Lower lobe of right lung (tissue), 2 donors: Measurements from ENCODE around the gene RAB28. TPM values are rescaled to one million over a fixed set of nuclear protein-coding genes. Genes with fewer than 3 reads are reported as not detected.

Experiments used
- ATAC-seq, 2 donors: fragments of 200-7000 bp; cut with Tn5 transposase; one replicate each; pipeline ENCODE4 v1.9.1; 2020 to 2022; ENCODE audit warnings: mild to moderate bottlenecking in 2 of 2, moderate library complexity in 2 of 2
- DNase-seq: peaks from one replicate; pipeline ENCODE4 v3.0.0-alpha.2; 2020
- H3K27ac ChIP-seq: fragments of 200-600 bp; one replicate; pipeline ENCODE4 v1.8.0; 2022
- H3K27me3 ChIP-seq: fragments of 200-600 bp; one replicate; pipeline ENCODE4 v1.8.0; 2022; ENCODE audit warnings: low read depth
- H3K36me3 ChIP-seq: fragments of 200-600 bp; one replicate; pipeline ENCODE4 v1.8.0; 2022; ENCODE audit warnings: mild to moderate bottlenecking
- H3K4me1 ChIP-seq: fragments of 200-600 bp; one replicate; pipeline ENCODE4 v1.8.0; 2022
- H3K4me3 ChIP-seq: fragments of 200-600 bp; one replicate; pipeline ENCODE4 v1.8.0; 2022; ENCODE audit warnings: mild to moderate bottlenecking
- H3K9me3 ChIP-seq: fragments of 200-600 bp; one replicate; pipeline ENCODE4 v1.8.0; 2022
- intact Hi-C: fragments of 100-400 bp; cut with DNase I; formaldehyde crosslinking; loops from one replicate; pipeline ENCODE4 v1.11.0; 2022
- total RNA-seq: library from RNA; stranded (reverse); fragmentation: NEBNext Ultra II Directional; extraction: Animal tissue kit (Norgen Biotek cat#: 25700); gene quantifications from one replicate; pipeline ENCODE4 v1.2.1, GENCODE V29; 2021
- TF ChIP-seq, protein P1 (sequence below): fragments of 200-600 bp; IDR thresholded peaks from one replicate; pipeline ENCODE4 v1.8.0; 2022; ENCODE audit warnings: antibody characterized with exemption, mild to moderate bottlenecking
- donor health status: DM: no; HTN: yes; CAD: no; lungs with severe emphysema.

RAB28 gene
- total RNA-seq, 1 donor from 2014 or later: 18.8 TPM

DNA sequence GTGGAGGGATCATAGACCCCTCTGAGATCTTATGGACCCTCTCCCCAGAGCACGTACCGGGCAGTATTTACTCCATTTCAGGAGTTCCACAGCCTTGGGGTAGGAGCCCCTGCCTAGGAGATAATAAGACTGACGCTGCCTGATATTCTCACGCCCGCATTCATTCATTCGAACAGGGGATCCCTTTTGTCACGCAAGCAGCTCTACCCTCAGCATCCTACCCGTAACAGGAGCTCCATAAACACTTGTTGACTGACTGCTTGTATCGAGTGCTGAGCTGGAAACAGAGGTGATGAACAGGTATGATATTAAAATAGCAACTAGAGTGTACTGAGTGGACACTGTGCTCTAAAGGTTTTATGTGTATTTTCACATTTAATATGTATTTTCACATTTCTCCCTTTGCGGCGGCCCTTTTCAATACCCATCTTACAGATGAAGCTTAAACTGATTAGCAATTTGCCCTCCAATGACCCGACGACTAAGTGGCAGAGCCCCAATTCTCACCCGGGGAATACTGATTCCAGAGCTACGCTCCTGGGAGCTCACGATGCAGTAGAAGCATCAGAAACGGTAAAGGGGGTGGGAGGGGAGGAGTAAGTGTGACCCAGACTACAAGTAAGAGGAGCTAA is 888 bp downstream of the RAB28 start:
- peaks cover 22% of the 10 kb centered on the region for H3K4me1 ChIP-seq
- TF ChIP-seq, protein P1, sequence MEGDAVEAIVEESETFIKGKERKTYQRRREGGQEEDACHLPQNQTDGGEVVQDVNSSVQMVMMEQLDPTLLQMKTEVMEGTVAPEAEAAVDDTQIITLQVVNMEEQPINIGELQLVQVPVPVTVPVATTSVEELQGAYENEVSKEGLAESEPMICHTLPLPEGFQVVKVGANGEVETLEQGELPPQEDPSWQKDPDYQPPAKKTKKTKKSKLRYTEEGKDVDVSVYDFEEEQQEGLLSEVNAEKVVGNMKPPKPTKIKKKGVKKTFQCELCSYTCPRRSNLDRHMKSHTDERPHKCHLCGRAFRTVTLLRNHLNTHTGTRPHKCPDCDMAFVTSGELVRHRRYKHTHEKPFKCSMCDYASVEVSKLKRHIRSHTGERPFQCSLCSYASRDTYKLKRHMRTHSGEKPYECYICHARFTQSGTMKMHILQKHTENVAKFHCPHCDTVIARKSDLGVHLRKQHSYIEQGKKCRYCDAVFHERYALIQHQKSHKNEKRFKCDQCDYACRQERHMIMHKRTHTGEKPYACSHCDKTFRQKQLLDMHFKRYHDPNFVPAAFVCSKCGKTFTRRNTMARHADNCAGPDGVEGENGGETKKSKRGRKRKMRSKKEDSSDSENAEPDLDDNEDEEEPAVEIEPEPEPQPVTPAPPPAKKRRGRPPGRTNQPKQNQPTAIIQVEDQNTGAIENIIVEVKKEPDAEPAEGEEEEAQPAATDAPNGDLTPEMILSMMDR: no peak
- peaks cover 3% of the 10 kb centered on the region for H3K27me3 ChIP-seq
- ATAC-seq: no peak
- H3K4me3 ChIP-seq: peak overlapping the region; percentile 84
- peaks cover 7% of the 10 kb centered on the region for H3K36me3 ChIP-seq
- H3K9me3 ChIP-seq: no peaks in the 10 kb centered on the region
- peak overlapping the region; percentile 91 for H3K27ac ChIP-seq
- intact Hi-C loops: no loop called here
- DNase-seq: no peak

DNA sequence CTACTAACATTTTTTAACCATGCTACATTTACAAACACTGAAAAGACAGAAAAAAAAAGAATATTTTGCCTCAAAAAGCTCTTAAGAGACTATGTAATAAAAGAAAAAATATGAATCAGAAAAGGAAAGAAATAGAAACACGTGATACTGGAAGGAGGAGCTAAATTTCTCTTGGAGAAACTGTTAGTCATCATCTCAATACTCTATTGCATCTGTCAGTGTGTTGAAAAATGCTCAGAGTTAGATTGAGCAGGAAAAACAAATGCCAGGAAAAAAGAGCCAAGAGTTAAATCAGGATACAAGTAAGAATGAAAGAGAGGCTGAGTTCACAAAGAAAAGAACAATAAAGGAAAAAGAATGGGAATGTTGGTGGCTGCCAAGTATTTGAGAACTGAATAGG is 2.6 kb downstream of the RAB28 start:
- Histone ChIP-seq H3K27me3 (no peaks in the 10 kb centered on the region), H3K27ac (no peak overlapping the region), H3K9me3 (no peaks in the 10 kb centered on the region), H3K36me3 (peaks cover 16% of the 10 kb centered on the region), H3K4me3 (no peak overlapping the region), H3K4me1 (peaks cover 22% of the 10 kb centered on the region)
- no peak for DNase-seq
- TF ChIP-seq, protein P1: no peak
- no peak for ATAC-seq
- intact Hi-C loops: no loop called here

GRCh38 chr4:13478707-13479106 is 5.4 kb downstream of the RAB28 start:
- ATAC-seq: no peak
- Histone ChIP-seq H3K27me3 (no peaks in the 10 kb centered on the region), H3K4me1 (peaks cover 17% of the 10 kb centered on the region), H3K9me3 (no peaks in the 10 kb centered on the region), H3K27ac (no peak overlapping the region), H3K36me3 (peaks cover 16% of the 10 kb centered on the region), H3K4me3 (no peak overlapping the region)
- TF ChIP-seq, protein P1: no peak
- no peak for DNase-seq
- intact Hi-C loops: no loop called here

DNA sequence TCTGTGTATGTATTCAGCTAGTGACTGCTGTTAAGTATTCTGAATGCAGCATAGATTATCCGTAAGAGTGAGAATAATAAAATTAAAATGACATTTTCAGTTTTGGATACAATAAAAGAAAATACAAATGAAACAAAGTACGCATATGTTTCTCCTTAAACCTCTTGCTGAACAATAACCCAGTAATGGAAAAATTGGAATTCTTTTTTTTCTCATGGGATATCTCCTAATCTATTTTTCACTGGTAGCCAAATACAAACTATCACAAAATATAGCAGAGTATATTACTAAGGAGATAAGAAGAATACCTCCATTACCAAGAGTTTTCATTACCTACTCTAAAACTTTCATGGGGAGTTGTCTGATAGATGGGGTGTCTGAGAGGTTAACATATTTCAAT is 6.0 kb downstream of the RAB28 start:
- Histone ChIP-seq H3K27me3 (no peaks in the 10 kb centered on the region), H3K27ac (no peak overlapping the region), H3K36me3 (peaks cover 16% of the 10 kb centered on the region), H3K9me3 (no peaks in the 10 kb centered on the region), H3K4me3 (no peak overlapping the region), H3K4me1 (peaks cover 13% of the 10 kb centered on the region)
- ATAC-seq (no peak), DNase-seq (no peak)
- TF ChIP-seq, protein P1: no peak
- intact Hi-C loops: no loop called here

DNA sequence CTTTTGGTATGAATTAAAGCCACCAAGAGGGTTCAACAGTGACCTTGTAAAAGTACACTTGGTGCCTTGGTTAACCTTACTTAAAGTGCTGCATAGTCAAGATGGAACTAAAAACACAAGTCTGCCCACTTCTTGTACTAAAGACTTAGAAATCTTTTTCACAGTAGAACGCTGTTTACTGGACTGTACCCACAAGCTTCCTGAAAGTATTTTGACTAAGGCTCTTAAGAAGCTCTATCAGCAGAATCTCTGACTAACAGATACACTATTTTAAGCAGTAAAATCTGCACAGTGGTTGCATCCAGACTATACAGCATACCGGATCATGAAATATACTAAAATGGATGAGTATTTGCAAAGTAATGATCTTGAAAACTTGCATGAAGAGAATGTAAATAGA is 7.2 kb downstream of the RAB28 start:
- H3K4me1 ChIP-seq: peaks cover under 1% of the 10 kb centered on the region
- no peaks in the 10 kb centered on the region for H3K9me3 ChIP-seq
- no peak overlapping the region for H3K27ac ChIP-seq
- H3K27me3 ChIP-seq: no peaks in the 10 kb centered on the region
- ATAC-seq (no peak), DNase-seq (no peak)
- no peak overlapping the region for H3K4me3 ChIP-seq
- TF ChIP-seq, protein P1: no peak
- intact Hi-C loops: no loop called here
- peaks cover 16% of the 10 kb centered on the region for H3K36me3 ChIP-seq
